Left lung (tissue), 10 donors: ENCODE data around the gene PROS1. TPM values are rescaled to one million over a fixed set of nuclear protein-coding genes. Genes with fewer than 3 reads are reported as not detected.

Experiments used
- ATAC-seq: fragments of 200-7000 bp; cut with Tn5 transposase; one replicate; pipeline ENCODE4 v1.9.1; 2020; ENCODE audit warnings: moderate library complexity
- DNase-seq, 4 donors: peaks; one replicate each; pipeline ENCODE4 v3.0.0-alpha.2; 2013 to 2020
- H3K27ac ChIP-seq, 2 donors: fragments of 200-600 bp; sonication (generic) in 1 of 2; one replicate each; pipeline versions ENCODE4 v1.5.0 to v1.8.0; 2020 to 2021
- H3K27me3 ChIP-seq, 2 donors: fragments of 200-600 bp; sonication (generic) in 1 of 2; one replicate each; pipeline versions ENCODE4 v1.5.0 to v1.8.0; 2020 to 2021
- H3K36me3 ChIP-seq, 2 donors: fragments of 200-600 bp; sonication (generic) in 1 of 2; one replicate each; pipeline versions ENCODE4 v1.5.0 to v1.8.0; 2020 to 2021
- H3K4me1 ChIP-seq, 2 donors: fragments of 200-600 bp; one replicate each; pipeline ENCODE4 v1.8.0; 2021
- H3K4me3 ChIP-seq, 2 donors: fragments of 200-600 bp; sonication (generic) in 1 of 2; one replicate each; pipeline versions ENCODE4 v1.5.0 to v1.8.0; 2020 to 2021; ENCODE audit warnings: mild to moderate bottlenecking in 1 of 2
- H3K9me3 ChIP-seq, 2 donors: fragments of 200-600 bp; sonication (generic) in 1 of 2; one replicate each; pipeline versions ENCODE4 v1.5.0 to v1.8.0; 2020 to 2021
- CTCF ChIP-seq, 2 donors: fragments of 200-600 bp; sonication (generic) in 1 of 2; IDR thresholded peaks; one replicate each; pipeline versions ENCODE4 v1.5.0 to v1.8.0; 2021; ENCODE audit warnings: antibody characterized with exemption in 2 of 2
- intact Hi-C, 2 donors: fragments of 100-400 bp; cut with DNase I; formaldehyde crosslinking; loops; one replicate each; pipeline versions ENCODE4 v1.11.2 to v1.14.2; 2022
- polyA plus RNA-seq, 6 donors: library from polyadenylated mRNA; unstranded; fragments of 120-200 nt; gene quantifications; one replicate each; pipeline ENCODE4 v1.2.1, GENCODE V29; 2013; ENCODE audit not compliant: insufficient read length in 6 of 6
- total RNA-seq, 2 donors: library from RNA; stranded (reverse); fragmentation: NEBNext Ultra II Directional; extraction: Animal tissue kit (Norgen Biotek cat#: 25700); gene quantifications; one replicate each; pipeline ENCODE4 v1.2.1, GENCODE V29; 2021
- donor health status: DM: no; HTN: yes; CAD: no.
- donor health status: DM: no; HTN: no; CAD: no.

The PROS1 gene
- total and polyA plus RNA-seq, 8 donors: 22.7 to 119 (median 27.9) TPM

GRCh38 chr3:93989241-93989640, 15.5 kb upstream of the PROS1 start:
- Histone ChIP-seq H3K4me3 (no peak overlapping the region), H3K9me3 (no peaks in the 10 kb centered on the region), H3K36me3 (no peaks in the 10 kb centered on the region), H3K27ac (no peak overlapping the region), H3K27me3 (no peaks in the 10 kb centered on the region), H3K4me1 (no peaks in the 10 kb centered on the region)
- TF ChIP-seq CTCF (IDR thresholded peaks at IDR 0.05): no peak
- intact Hi-C loops: no loop called here
- ATAC-seq (peak; percentile 81), DNase-seq (no peak)

GRCh38 chr3:93988764-93989163, 15.1 kb upstream of the PROS1 start:
- ATAC-seq: peak; percentile 67
- peak overlapping the region; percentile 21 to 22 for H3K27ac ChIP-seq
- no peaks in the 10 kb centered on the region for H3K36me3 ChIP-seq
- no peaks in the 10 kb centered on the region for H3K9me3 ChIP-seq
- intact Hi-C loops: no loop called here
- no peak overlapping the region for H3K4me3 ChIP-seq
- TF ChIP-seq CTCF (IDR thresholded peaks at IDR 0.05): no peak
- H3K27me3 ChIP-seq: no peaks in the 10 kb centered on the region
- no peaks in the 10 kb centered on the region for H3K4me1 ChIP-seq
- DNase-seq: no peak

GRCh38 chr3:93988283-93988682, 14.6 kb upstream of the PROS1 start:
- intact Hi-C loops: no loop called here
- ATAC-seq (peak; percentile 43), DNase-seq (no peak)
- Histone ChIP-seq H3K27ac (peak overlapping the region; percentile 21 to 22), H3K4me1 (no peaks in the 10 kb centered on the region), H3K27me3 (no peaks in the 10 kb centered on the region), H3K4me3 (no peak overlapping the region), H3K36me3 (no peaks in the 10 kb centered on the region), H3K9me3 (no peaks in the 10 kb centered on the region)
- TF ChIP-seq CTCF (IDR thresholded peaks at IDR 0.05): no peak

- DNase-seq (no peak), ATAC-seq (no peak)
- Histone ChIP-seq H3K9me3 (no peaks in the 10 kb centered on the region), H3K4me3 (no peak overlapping the region), H3K4me1 (peaks cover 0 to 12% of the 10 kb centered on the region in 2 donors), H3K36me3 (no peaks in the 10 kb centered on the region), H3K27ac (no peak overlapping the region), H3K27me3 (no peaks in the 10 kb centered on the region)
- intact Hi-C loops: no loop called here
- no peak for TF ChIP-seq CTCF (IDR thresholded peaks at IDR 0.05)
Observed at GRCh38 chr3:93984618-93985017, 10.9 kb upstream of the PROS1 start.

- intact Hi-C loops: no loop called here
- H3K36me3 ChIP-seq: no peaks in the 10 kb centered on the region
- DNase-seq: no peak
- H3K9me3 ChIP-seq: no peaks in the 10 kb centered on the region
- H3K27ac ChIP-seq: no peak overlapping the region
- H3K4me3 ChIP-seq: no peak overlapping the region
- peaks cover 0 to 17% of the 10 kb centered on the region in 2 donors for H3K4me1 ChIP-seq
- TF ChIP-seq CTCF (IDR thresholded peaks at IDR 0.05): no peak
- H3K27me3 ChIP-seq: no peaks in the 10 kb centered on the region
- ATAC-seq: no peak
Observed at GRCh38 chr3:93983408-93983807, 9.7 kb upstream of the PROS1 start.
